ENCODE measurements around the gene NRL. TPM values are rescaled to one million over a fixed set of nuclear protein-coding genes. Genes with fewer than 3 reads are reported as not detected.

The NRL gene
- total and polyA plus RNA-seq, 9 of the 15 experiments (the other 6 are each of a cell fraction or from before 2014, with no cell fraction given), result 0.07 to 2.7 (median 1.4) TPM; not detected in 1

GRCh38 chr14:24160850-24161804 lies 46.4 kb upstream of the NRL start, which contains the start of gene IRF9 (continued):
- no peak for TF ChIP-seq HCFC1 (IDR thresholded peaks at IDR 0.05; ENCODE audit: low read depth, low read length)
- TF ChIP-seq SNRNP70 (optimal IDR thresholded peaks at IDR 0.05; ENCODE audit: low read depth, low read length), result no peak
- no peak for TF ChIP-seq ZNF232 (CRISPR knock-in tag; IDR thresholded peaks at IDR 0.05)
- peak; percentile 46; the same call in 1 of the 2 replicates for TF ChIP-seq CXXC5 (CRISPR knock-in tag; IDR thresholded peaks at IDR 0.05)
- TF ChIP-seq RFX5 (IDR thresholded peaks at IDR 0.05; ENCODE audit: low read depth, low read length), result no peak
- TF ChIP-seq L3MBTL2 (IDR thresholded peaks at IDR 0.05), result peak; percentile 46
- TF ChIP-seq FOSL1 (tag; conservative IDR thresholded peaks at IDR 0.05), result no peak
- TF ChIP-seq RNF219 (CRISPR knock-in tag; IDR thresholded peaks at IDR 0.05), result no peak
- TF ChIP-seq HMG20A (CRISPR knock-in tag; conservative IDR thresholded peaks at IDR 0.05), result no peak
- TF ChIP-seq HNRNPL (IDR thresholded peaks at IDR 0.05; ENCODE audit: low read depth, low read length), result 0 out of 2 replicates have a peak, but pooled peaks have one; percentile 32
- 0 out of 2 replicates have a peak, but pooled peaks have one; percentile 5 for TF ChIP-seq SMAD3 (CRISPR knock-in tag; conservative IDR thresholded peaks at IDR 0.05)
- TF ChIP-seq MNT (conservative IDR thresholded peaks at IDR 0.05), result peak; percentile 83 to 84
- TF ChIP-seq ETV6 (IDR thresholded peaks at IDR 0.05; ENCODE audit: borderline replicate concordance in 1 of 2, low read depth in 2 of 2, low read length in 1 of 2), result no peak
- no peak for TF ChIP-seq ETV6 (CRISPR knock-in tag; IDR thresholded peaks at IDR 0.05; ENCODE audit: borderline replicate concordance)
- 0 out of 2 replicates have a peak, but pooled peaks have one; percentile 16 for TF ChIP-seq LEF1 (IDR thresholded peaks at IDR 0.05)
- no peak for TF ChIP-seq TAF15 (IDR thresholded peaks at IDR 0.05; ENCODE audit: low read depth, low read length)
- no peak for TF ChIP-seq POLR3G (IDR thresholded peaks at IDR 0.05; ENCODE audit: extremely low read depth, insufficient read length, insufficient replicate concordance)
- 0 out of 4 replicates have a peak, but pooled peaks of 1 of the 2 experiments have one; percentile 13 for TF ChIP-seq TRIM24 (IDR thresholded peaks at IDR 0.05)
- TF ChIP-seq PCBP2 (IDR thresholded peaks at IDR 0.05; ENCODE audit: low read depth, low read length, poor library complexity, severe bottlenecking), result no peak
- TF ChIP-seq, protein P1, sequence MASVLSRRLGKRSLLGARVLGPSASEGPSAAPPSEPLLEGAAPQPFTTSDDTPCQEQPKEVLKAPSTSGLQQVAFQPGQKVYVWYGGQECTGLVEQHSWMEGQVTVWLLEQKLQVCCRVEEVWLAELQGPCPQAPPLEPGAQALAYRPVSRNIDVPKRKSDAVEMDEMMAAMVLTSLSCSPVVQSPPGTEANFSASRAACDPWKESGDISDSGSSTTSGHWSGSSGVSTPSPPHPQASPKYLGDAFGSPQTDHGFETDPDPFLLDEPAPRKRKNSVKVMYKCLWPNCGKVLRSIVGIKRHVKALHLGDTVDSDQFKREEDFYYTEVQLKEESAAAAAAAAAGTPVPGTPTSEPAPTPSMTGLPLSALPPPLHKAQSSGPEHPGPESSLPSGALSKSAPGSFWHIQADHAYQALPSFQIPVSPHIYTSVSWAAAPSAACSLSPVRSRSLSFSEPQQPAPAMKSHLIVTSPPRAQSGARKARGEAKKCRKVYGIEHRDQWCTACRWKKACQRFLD (CRISPR knock-in tag; IDR thresholded peaks at IDR 0.05), result peak; percentile 52; the same call in 1 of the 2 replicates
- no peak for TF ChIP-seq ZNF311 (CRISPR knock-in tag; IDR thresholded peaks at IDR 0.05)
- no peak for TF ChIP-seq GTF2F1 (IDR thresholded peaks at IDR 0.05; ENCODE audit: low read depth, low read length)
- no peak for TF ChIP-seq KAT8 (IDR thresholded peaks at IDR 0.05; ENCODE audit: low read depth)
- no peak for TF ChIP-seq SLC30A9 (CRISPR knock-in tag; IDR thresholded peaks at IDR 0.05)
